GM18873 (cell line): ENCODE data around the gene RWDD3.

ENCODE experiments used
- ATAC-seq: cut with Tn5 transposase; IDR thresholded peaks from one replicate; pipeline ENCODE4 v1.9.1; 2021; ENCODE audit warnings: mild to moderate bottlenecking, moderate library complexity, moderate number of reproducible peaks; ENCODE audit not compliant: unreplicated experiment, low FRiP score

The RWDD3 gene

GRCh38 chr1:95229706-95230105, 4.3 kb upstream of the RWDD3 start:
- no peak for ATAC-seq

GRCh38 chr1:95230256-95230655, 3.8 kb upstream of the RWDD3 start:
- no peak for ATAC-seq

GRCh38 chr1:95230768-95231191, 3.2 kb upstream of the RWDD3 start:
- no peak for ATAC-seq

- no peak for ATAC-seq
These were observed 1.2 kb upstream of the RWDD3 start for GRCh38 chr1:95232646-95233318.

GRCh38 chr1:95233319-95233736, 682 bp upstream of the RWDD3 start:
- no peak for ATAC-seq

GRCh38 chr1:95236784-95237575, 3.0 kb downstream of the RWDD3 start:
- ATAC-seq = no peak

GRCh38 chr1:95237981-95238703, 4.1 kb downstream of the RWDD3 start:
- no peak for ATAC-seq

GRCh38 chr1:95245029-95245428, 11.0 kb downstream of the RWDD3 start:
- no peak for ATAC-seq

GRCh38 chr1:95246511-95246910, 12.5 kb downstream of the RWDD3 start:
- ATAC-seq = no peak

GRCh38 chr1:95247607-95248006, 13.6 kb downstream of the RWDD3 start:
- no peak for ATAC-seq

GRCh38 chr1:95249916-95250315, 15.9 kb downstream of the RWDD3 start:
- no peak for ATAC-seq

GRCh38 chr1:95252422-95252821, 18.4 kb downstream of the RWDD3 start:
- no peak for ATAC-seq

- ATAC-seq = no peak
These were observed 20.9 kb downstream of the RWDD3 start for GRCh38 chr1:95254959-95255358.

GRCh38 chr1:95255826-95256225, 21.8 kb downstream of the RWDD3 start:
- ATAC-seq = no peak

GRCh38 chr1:95257758-95258157, 23.7 kb downstream of the RWDD3 start:
- ATAC-seq = no peak

GRCh38 chr1:95259245-95259644, 25.2 kb downstream of the RWDD3 start:
- no peak for ATAC-seq

GRCh38 chr1:95262913-95263312, 28.9 kb downstream of the RWDD3 start:
- no peak for ATAC-seq

- no peak for ATAC-seq
These were observed 29.4 kb downstream of the RWDD3 start for GRCh38 chr1:95263450-95263849.

GRCh38 chr1:95265106-95265505, 31.1 kb downstream of the RWDD3 start:
- ATAC-seq = no peak

- no peak for ATAC-seq
These were observed 42.4 kb downstream of the RWDD3 start for GRCh38 chr1:95276429-95276828.
